ENCODE results near the gene TSLP.

Gene TSLP

DNA sequence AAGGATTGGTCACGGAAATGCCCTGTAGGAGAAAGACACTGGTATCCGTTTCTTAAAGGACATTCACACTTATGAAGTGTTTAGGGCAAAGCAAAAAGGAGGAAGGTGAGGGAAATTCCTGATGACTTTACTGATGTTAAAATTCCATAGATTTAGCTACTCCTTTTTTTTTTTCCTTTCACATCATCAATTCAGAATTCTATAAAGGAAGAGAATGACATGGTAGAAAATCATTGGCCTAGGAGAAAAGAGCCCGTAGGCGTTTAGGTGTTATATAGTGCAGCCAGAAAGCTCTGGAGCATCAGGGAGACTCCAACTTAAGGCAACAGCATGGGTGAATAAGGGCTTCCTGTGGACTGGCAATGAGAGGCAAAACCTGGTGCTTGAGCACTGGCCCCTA is at the start of gene TSLP:
TSS of gene TSLP (plus strand) at position 301 of the 400 bp plus-strand sequence. CDS start 178 bp downstream, outside the sequence.
- DNase-seq: no peak

DNA sequence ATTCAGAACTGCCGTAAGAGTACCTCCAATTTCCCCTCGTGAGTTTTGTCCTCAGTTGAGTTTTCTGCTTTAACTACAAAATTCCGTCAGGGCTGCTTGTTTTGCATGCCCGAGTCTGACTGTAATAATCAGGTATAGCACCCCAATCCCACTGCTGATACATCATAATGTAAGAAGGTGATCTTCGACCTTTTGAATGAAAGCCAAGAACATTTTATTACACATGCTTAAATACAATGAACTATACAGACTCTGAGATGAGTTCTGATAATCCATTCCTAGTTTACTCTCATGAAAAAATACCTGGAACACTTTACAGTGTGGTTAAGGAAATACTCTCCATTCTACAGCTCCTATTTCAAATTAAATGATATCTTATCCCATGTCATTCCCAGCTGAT is 49.2 kb upstream of the TSLP start:
- DNase-seq: no peak

DNA sequence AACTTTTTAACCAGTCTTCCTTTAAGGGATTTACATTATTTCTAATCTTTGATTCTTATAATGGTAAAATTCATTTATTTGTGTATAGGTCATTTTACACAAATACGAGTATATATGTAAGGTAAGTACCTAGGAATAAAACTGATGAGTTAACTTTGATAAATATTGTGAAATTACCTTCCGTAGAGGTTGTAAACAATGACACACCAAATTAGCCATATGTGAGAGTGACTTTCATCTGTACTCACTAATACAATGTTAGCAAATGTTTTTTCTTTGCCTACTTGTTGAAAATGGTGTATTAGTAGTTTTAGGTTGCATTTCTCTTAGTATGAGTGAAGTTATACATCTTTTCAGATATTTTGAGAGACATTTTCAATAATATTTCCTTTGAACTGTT is 42.6 kb upstream of the TSLP start:
- no peak for DNase-seq

DNA sequence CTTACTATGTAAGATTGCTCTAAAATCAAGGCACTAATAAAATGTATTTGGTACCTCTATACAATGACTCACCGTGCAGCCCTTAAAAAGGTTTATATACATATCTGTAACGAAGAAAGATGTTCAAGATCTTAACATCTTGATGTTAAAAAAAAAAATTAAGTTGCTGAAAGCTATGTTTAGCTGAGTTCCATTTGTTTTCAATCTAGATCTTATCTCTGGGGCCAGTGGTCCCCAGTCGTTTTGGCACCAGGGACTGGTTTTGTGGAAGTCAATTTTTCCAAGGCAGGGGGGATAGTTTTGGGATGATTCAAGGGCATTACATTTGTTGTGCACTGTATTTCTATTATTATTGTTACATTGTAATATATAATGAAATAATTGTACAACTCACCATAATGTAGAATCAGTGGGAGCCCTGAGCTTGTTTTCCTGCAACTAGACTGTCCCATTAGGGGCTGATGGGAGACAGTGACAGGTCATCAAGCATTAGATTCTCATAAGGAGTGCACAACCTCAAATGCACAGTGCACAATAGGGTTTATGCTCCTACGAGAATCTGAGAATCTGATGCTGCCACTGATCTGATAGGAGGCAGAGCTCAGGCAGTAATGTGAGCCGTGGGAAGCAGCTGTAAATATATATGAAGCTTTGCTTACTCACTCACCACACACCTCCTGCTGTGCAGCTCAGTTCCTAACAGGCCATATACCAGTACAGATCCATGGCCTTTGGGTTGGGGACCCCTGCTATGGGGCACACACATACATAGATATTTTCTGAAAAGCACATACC is 27.6 kb upstream of the TSLP start:
- no peak for DNase-seq

DNA sequence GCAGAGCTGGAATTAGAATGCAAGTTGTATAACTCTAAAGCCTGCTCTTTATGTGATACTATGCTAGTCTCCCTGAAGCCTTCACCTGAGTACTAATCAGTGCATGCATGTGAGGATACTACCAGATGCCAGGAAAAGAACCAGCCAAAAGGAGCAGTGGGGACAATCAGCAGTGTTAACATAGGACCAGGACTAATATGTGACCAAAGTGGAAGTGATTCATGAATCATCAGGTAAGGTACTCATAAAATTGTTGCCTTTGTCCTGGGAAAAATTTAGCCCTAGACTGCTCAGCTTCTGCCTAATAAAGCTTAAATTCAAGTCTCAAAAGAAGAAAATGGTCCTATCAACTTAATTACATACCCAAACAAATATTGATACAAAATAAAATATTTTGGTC is 13.4 kb upstream of the TSLP start:
- DNase-seq: no peak

DNA sequence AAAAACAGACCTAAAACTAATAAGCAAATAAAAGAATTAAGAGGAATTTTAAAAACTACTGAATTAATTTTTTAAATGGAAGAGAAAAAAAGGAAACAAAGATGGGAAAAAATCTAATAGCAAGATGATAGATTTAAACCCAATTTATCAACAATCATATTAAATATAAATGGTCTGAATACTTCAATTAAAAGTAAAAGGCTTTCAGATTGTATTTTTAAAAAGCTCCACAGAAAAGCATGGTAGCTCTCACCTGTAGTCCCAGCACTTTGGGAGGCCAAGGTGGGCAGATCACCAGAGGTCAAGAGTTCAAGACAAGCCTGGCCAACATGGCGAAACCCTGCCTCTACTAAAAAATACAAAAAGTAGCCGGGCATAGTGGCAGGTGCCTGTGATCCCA is 11.3 kb upstream of the TSLP start:
- no peak for DNase-seq

DNA sequence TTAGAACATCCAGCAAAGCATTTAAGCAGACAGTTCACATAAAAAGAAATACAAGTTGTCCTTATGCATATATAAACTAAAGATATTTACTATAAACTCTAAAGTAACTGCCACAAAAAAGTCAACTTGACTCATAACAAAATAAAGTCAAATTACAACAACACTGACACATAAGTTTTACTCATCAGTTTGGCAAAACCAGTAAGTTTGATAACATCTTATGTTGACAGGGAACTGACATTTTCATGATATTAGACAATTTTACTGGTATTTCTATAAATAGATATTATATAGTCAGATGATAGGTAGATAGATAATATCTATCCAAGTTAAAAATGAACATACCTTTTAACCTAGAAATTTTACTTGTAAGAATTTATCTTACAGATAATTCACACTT is 9.9 kb upstream of the TSLP start:
- no peak for DNase-seq

DNA sequence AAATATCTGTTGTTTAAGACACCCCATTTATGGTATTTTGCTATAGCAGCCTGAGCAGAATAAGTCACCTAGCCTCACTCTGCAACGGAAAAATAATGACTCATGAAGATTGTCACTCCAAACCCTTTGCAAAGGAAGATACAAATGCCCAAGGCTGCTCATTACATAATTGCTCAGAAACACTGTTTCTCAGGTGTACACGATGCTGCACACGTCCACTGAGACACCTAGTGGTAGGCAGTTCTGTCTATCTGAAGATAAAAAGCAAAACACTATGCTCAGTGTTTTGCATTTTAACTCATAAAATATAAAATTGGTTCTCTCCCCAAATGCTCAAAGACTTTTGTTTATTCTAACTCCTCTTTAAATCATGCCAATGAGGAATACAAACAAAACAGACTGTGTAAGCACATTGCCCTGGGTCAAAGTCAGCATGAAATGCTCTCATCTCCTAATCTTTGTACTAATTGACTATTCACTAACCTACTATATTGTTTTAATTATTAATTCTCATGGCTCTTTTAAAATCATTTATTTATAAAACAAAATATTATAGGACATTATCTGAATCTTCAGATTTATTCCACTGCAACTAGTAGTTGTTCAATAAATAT is 7.7 kb upstream of the TSLP start:
- DNase-seq: no peak

DNA sequence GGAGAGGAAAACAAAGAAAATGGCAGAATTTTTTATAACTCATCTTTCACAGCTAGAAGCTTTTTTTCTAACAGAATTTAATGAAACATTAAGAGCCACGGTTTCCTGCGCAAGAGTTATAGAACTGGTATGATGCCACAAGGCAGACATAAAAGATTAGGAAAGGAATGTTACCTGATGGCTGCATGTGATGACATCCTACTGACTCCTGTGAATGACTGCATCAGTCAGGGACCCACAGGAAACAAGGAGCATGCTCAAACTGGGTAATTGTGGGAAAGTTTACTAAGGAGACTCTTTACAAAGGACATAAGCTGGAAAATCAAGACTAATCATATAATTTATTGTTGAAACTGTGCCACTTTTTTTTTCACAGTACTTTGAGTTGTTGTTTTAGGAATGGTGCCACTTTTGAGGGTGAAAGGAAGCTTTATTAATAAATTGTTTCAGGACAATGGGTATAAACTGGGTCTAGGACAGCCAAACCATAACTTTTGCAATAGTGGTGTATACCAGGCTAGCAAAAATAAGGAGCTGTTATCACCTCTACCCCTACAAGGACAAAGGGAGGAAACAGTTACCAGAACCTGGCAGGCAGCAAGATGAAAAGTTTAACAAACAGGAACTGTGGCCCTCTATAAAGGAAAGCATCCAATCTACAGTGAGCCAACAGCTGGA is 5.1 kb upstream of the TSLP start:
- no peak for DNase-seq

DNA sequence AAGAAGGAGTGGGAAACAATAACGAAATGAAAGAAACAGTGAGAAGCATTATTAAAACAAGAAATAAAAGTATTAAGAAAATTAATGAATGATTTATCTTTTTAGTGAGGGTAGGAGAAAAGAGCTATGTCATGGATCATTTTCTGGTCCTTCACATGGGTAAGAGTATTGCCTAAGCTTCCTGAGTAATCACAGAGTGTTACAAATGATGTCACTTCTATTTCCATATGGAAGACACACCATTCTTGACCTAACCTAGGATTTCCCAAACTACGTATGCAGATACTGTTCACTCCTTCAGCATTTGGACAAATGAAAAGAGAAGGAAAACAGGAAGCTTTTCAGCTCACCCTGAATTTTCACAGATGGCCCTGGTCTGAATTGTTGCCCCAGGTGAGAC is 3.3 kb upstream of the TSLP start:
- no peak for DNase-seq

DNA sequence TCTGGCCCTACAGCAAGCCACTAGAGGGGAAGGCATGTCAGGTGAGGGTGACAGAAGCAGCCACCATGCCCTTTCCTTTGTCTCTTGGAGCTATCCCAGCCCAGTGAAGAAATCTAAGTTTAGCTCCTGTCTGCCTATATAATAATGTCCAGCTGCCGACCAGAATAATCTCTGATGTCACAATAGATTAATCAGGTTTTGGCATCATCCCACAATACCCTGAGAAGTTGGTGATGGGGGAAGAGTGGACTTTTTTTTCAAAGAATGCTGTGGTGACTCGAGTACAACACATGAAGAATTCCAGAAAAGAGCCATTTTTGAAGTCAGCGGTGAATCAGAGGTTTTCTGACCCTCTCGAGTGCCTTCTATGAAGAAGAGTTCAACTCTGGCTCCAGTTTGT is 1.7 kb upstream of the TSLP start:
- no peak for DNase-seq

DNA sequence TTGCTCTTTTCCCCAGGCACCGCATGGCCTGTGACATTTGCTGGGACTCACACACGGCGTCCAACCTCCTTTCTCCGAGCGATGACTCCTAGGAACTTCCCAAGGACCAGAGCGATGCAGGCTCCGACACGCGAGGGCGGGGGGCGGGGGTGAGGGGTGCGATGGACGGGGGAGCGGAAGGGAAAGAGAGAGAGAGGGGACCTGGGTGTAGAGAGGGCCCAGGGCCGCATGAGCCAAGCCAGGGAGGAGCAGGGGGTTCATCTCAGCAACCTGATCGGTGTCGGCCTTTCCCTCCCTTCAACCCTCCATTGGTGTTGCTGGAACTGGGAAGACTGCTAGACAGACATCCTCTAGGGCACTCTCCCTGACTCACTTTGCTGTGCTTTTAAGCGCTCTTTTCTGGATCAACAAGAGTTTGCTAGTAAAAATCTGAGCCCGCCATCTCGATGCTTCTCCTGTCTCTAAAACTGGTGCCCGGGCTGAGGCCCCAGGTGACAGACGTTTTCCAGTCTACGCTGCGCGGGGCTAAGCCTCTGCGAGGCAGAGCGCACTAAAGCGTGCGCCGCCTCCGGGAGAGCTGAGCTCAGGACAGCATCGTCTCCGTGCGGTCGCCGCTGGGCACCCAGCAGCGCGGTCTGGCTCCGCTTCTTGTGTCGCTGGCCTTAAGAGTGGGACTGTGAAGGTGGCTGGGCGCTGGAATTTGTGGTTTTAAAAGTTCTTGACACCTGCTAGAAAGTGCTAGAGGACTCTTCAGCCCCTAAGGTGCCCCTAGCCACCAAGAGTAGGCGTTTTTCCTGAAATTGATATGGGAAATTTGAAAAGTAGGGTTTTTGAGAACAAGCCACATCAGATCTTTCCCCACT is 1.0 kb upstream of the TSLP start:
- DNase-seq: no peak

DNA sequence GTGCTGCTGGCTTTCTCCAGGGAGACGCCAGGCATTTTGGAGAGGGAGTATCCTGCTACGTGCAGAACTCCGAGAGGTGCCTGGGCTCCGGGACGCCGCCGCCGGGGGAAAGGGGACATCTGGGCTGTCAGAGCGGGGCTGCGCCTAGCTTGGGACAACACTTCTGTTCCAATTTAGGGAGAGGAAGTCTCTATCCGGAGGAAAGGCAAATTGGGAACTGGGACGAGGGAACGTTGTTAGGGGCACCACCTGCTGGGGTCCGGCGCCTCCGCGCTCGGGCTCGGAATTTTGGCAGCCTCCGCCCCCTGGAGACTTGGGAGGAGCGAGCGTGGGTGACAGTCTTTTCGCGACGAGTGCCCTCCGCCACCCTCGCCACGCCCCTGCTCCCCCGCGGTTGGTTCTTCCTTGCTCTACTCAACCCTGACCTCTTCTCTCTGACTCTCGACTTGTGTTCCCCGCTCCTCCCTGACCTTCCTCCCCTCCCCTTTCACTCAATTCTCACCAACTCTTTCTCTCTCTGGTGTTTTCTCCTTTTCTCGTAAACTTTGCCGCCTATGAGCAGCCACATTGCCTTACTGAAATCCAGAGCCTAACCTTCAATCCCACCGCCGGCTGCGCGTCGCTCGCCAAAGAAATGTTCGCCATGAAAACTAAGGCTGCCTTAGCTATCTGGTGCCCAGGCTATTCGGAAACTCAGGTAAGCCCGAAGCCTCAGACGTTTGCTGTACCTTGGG is 1.6 kb downstream of the TSLP start:
- DNase-seq: peak; percentile 69

DNA sequence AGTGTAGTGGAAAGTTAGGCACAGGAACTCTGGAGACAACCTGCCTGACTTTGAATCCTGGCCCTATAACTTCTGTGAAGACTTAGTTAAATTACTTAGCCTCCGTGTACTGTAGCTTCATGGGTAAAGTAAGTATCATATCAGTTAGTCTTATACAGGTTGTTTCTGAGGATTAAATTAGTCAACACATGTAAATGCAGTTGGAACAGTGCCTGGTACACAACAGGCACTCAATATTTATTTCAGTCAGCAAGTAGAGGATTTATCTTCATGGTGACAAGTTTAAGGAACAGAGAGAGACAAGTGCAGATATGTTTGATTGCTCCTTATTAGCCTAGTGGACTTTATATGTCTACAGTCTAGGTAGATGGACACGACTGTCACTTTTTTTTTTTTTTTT is 2.7 kb downstream of the TSLP start:
- DNase-seq: no peak

DNA sequence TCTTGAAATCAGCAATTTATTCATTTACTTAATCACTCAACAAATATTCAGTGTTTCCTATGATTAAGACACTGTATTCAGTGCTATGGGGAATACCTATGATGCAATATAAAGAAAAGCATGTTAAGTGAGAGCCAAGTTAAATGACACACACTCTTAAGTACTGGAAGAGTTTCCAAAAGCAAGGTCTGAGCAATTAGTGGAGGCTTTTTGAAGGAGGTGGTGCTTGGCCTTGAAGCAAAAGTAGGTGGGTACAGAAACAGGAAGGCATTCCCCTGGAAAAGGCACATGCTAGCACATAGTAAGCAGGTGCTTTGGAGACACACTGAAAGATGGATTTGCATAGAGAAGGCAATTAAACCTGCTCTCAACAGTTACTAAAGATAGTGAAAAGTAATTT is 4.0 kb downstream of the TSLP start:
- no peak for DNase-seq

DNA sequence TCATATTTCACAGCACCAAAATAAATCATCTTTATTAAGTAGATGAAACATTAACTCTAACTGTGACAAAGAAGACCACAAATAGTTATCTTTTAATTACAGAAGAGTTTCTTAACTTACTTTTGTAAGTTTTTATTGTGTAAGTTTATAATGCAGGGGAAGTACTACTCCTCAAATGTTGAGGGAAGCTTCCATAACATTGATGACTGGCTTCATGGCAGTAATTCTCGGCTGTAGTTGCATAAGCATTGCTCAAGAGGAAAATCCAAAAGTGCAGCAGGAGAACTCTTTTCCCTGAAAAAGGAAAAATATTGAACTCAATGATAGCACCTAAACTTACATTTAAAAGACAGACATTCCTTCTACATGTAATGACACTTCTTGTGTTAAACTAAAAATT is 4.6 kb downstream of the TSLP start:
- no peak for DNase-seq

DNA sequence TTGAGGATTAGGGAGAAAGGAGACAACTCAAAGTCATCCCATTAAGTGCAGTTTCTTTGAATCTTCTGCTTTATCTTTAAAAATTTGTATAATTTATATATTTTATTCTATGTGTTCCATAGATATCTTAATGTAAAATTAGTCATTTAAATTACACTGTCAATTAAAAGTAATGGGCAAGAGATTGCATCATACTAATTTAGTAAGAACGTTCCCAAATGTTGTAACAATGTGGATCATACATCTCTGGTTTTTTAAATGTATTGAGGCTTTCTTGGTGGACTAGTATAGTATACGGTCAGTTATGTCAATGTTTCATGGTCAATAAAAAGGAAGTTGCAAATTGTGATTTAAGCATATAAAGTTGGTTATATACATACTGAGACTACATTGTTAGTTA is 6.2 kb downstream of the TSLP start:
- DNase-seq: no peak

DNA sequence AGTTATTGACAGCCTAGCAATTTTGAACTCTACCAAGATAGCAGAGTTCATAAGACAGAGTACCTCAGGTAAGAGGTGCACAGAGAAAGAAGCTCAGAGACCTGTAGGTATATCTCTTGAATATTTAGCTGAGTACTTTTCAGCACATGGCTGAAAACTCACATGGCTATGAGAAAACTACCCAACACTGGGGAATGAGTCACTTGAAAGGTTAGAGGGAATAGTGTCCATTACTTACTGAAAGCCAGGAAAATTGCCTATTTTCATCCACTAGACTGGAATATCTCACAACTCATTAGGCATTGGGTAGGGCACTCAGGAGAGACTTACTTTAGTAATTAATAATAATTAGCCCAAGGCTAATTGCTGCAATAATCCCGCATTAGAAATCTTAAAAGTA is 8.3 kb downstream of the TSLP start:
- no peak for DNase-seq

DNA sequence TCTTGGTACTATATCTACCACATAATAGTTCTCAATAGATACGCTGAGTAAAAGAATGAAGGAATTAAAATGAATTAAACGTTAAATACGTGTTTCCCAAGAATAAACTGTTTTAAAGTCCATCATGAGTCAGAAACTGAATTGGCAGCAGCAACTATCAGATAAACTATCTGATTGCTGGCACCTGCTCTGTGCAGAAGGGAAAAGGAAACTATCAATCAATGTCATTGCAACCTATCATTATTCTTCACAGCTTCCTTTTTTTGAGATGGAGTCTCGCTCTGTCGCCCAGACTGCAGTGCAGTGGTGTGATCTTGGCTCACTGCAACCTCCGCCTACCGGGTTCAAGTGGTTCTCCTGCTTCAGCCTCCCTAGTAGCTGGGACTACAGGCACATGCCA is 11.8 kb downstream of the TSLP start:
- DNase-seq: no peak

DNA sequence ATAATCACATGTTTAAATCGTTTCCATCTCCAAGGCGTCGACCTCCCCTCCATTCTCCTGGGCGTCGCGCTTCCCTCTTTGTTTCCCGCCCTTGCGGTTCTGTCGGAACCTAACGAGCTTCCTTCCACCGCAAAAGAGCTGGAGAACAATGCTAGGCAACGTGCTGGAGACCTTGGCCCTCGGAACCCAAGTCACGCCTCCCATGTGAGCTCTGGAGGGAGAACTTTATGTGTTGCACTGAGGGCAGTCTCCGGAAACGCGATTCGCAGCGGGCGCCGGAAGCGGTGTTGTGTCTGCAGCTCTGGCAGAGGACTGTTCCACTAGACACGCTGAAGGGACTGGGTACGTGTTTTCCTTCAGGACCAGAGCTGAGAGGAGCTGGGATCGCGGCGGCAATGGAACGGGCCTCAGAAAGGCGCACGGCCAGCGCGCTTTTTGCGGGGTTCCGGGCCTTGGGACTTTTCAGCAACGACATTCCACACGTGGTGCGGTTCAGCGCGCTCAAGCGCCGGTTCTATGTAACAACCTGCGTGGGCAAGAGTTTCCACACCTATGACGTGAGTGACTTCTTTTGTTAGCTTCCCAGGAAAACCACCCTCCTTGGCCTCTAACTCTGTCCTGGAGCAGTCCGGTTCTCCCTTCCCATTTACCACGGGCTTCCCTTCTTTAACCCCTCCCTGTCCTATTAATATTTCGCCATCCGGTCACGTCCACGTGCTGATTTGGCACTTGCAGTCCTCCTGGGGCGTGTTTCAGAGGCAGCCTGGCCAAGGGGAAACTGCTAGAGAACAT is 20.7 kb downstream of the TSLP start, which contains the start of gene WDR36:
TSS of gene WDR36 (plus strand) at position 287 of the 792 bp plus-strand sequence. CDS start at position 396, 109 bp downstream.
- DNase-seq: peak; percentile 90

DNA sequence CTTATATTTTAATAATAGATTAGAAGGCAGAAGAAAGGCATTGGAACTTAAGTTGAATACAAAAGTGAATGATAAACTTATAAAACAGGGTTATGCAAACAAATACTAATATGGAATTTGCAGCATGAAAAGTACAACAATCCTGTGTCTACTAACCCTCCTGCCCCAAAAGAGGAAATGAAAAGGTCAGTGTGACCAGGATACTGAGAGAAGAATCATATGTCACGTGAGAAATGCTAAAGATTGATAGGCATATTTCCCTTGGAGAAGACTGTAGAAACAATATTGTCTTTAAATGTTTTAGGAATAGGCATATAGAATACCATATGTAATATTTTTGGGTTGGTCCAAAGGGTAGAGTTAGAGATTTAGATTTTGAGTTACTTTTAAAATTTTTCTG is 24.5 kb downstream of the TSLP start:
- DNase-seq: no peak
